ENCODE data around the gene BCAS1.

BCAS1 gene

DNA sequence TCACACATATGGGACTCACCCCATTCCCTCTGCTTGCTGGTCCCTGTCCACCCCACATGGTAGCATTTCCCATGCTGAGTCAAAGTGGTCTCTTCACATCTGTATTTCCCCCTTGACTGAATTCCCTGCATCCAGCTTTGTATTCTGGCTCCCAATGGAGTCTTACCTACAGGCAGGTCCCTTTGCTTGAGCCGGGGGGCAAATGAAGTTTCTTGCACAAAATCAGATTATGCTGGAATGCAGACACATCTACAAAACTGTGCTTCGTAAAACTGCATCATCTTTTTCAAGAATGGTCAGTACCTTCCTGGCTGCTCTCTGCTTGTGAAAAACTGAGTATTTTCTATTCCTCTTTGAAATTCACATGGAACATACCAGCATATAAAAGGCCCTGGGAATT is 32.1 kb upstream of the BCAS1 start:
- DNase-seq: no peak

DNA sequence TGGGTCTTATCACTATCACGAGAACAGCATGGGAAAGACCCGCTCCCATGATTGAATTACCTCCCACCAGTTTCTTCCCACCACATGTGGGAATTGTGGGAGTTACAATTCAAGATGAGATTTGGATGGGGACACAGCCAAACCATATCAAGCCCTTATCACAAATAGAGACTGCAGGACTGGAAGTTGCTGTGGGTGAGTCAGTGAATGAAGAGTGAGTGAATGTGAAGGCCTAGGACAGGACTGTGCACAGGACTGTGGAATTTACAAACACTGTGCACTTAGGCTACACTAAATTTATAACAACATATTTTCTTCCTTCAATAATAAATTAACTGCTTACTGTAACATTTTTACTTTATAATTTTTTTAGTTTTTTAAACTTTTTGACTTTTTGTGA is 30.2 kb upstream of the BCAS1 start:
- DNase-seq: no peak

DNA sequence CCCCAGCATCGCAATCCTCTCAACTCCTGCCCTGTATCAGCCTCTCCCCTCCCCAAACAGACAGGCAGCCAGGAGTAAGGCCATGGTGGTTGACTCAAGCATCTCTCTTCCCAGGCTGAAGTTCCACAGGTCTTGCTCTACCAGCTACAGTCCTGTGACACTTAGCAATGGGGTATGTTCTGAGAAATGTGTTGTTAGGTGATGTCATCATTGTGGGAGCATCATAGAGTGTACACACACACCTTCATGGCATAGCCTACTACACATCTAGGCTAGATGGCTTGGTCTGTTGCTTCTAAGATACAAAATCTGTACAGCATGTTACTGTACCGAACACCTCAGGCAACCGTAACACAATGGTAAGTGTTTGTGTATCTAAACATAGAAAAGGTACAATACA is 29.5 kb upstream of the BCAS1 start:
- no peak for DNase-seq

DNA sequence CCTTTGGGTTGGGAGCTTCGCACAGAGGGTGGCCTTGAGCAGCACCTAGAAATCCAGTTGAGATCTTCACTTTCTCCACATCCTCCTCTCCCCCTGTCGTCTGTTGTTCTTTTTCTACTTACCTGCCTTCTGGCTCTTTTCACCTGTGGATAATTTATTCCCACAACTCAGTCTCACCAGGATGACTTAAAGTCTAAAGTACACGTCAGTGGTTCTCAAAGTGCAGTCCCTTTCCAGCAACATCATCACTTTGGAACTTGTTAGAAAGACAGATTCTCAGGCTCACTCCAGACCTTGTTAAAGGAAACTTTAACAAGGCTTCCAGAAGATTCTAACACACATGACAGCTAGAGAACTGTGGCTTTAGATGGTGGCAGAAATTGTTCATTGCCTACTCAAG is 27.7 kb upstream of the BCAS1 start:
- no peak for DNase-seq

DNA sequence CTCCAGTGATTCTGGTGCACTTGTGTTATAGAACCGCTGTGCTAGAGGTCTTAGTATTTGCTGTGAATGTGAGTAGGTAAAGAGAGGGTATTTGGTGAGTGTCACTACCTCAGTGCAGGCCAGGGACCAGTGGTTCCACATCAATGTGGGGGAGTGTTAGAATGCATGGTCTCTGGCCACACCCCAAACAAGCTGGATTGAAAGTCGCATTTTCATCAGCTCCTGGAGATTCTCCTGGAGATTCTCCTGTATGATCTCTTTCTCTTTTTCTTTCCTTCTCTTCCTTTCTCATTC is 26.8 kb upstream of the BCAS1 start:
- no peak for DNase-seq

DNA sequence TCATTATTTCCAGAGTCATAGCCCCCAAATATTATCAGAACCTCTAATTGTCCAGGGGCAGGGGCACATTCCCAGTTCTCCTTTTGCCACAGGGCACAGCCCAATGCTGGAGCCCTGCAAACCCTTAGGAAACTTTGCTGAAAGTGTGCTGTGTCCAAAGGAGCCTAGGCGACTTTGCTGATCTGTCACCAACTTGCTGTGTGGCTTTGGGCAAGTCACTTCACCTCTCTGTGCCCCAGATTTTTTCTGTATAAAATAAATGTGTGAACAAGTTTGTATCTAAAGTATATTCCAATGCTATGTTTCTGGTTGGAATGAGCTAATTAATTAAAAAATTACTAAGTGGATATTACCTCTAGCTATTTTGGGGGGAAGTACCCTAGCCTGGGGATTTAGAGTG is 25.4 kb upstream of the BCAS1 start:
- DNase-seq: no peak

DNA sequence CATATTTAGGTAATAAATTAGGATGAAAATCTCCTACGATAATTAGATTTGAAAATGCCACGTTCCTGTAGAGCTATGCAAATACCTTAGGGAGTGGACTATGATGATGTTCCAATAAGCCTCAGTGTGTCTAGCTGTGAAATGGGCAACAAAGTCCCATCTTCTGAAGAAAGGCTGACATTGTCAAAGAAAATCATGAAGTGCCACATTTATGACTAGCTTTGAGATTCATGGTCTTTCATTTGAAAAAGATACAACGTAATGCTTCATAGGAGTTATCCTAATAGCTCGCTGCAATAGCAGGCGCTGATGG is 23.8 kb upstream of the BCAS1 start:
- no peak for DNase-seq

DNA sequence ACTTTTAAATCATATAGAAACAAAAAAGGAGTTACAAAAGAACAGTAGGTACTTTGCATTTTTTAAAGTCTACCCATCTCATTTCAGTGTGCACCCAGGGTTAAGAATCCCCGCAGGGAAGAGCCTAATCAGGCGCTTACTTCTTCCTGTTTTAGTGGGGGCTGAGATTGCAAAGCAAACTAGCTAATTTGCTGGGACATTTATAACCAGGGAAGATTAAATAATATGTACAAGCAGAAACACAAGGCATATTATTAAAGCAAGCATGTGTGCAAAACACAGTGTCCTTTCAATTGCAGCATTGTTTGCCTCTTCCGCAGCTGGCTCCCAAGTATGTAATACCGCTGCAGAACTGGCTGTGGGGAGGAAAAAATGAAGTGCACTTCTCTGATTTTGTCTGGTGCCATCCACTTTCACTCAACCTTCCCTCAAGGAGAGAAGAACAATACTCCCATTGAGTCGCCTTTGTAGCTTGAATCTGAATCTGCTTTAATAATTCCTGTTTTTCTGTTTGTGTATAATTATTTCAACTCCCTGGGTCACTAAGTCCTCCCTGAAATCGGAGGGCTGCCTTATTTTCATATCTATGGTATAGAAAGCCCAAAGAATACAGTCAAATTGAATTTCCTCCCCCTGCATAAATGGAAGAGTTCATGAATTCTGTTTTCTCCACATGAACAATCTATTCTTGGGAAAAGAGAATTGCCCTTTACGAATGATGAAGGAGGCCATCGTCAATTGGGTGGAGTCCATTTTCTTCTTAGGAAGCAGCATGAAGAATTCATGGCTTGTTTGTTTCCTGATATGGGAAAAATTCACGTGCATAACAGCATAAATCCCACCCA is 23.3 kb upstream of the BCAS1 start:
- DNase-seq: no peak

DNA sequence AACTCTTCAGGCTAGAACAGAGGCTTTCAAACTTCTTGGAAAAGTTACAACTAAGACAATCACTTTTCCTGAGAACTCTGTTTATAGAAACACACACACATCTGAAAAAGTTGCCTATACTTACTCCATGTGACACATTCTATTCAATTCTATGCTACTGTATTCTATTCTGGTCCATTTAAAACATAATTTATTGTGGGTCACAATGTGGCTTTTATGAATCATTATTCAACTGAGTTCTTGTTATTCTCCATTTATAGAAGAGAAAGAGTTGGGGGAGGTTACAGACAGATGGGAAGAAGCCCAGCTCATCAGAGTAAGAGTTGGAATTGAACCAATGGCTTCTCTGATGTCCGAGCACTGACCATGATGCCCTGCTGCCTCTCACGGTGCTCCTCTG is 21.6 kb upstream of the BCAS1 start:
- DNase-seq: no peak

DNA sequence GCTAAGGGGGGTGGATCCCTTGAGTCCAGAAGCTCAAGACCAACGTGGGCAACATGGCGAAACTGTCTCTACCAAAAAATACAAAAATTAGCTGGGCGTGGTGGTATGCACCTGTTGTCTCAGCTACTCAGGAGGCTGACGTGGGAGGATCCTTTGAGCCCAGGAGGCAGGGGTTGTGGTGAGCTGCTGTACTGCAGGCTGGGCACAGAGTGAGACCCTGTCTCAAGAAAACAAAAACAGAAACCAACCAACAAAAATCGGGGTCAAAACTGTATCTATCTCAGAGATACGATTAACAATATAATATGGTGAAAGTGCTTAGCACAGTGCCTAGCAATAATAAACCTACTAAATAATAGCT is 20.7 kb upstream of the BCAS1 start:
- DNase-seq: no peak

DNA sequence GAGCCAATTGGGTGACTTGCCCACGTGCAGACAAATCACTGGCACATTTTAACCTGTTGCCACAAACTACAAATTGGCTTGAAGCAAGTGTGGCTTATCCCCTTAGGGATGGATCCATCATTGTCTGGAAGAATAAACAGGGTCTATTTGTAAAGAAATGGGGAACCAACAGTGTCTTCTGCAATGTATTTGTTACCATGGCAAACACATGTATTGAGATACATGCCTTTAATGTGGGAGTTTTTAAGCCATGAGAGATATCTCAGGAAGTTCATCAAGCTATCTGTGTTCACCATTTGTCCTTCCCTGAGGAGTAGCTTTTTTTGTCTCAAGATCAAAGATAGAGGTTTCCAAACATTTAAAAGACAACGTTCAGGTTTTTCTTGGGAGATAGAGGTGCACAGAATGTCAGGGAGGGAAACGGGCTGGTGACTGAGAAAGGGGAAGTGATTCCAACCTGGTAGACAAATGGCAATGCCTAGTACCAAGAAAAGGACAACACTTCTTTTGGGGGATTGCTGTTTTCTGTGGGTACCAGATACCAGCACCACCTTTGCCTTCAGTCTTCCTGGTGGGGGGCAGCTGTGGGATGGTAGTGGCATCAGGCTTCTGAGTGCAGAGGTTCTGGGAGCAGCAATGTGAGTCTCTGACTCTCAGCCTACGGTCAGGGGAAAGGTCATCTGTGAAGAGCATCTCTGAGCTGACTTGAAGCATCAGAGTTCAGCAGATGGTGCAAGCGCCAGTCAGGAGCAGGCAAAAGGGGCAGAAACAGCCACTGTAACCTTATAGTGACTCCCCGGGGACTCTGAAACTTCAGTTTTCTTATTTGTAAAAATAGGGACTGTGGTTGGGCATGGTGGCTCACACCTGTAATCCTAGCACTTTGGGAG is 20.1 kb upstream of the BCAS1 start:
- DNase-seq: no peak

DNA sequence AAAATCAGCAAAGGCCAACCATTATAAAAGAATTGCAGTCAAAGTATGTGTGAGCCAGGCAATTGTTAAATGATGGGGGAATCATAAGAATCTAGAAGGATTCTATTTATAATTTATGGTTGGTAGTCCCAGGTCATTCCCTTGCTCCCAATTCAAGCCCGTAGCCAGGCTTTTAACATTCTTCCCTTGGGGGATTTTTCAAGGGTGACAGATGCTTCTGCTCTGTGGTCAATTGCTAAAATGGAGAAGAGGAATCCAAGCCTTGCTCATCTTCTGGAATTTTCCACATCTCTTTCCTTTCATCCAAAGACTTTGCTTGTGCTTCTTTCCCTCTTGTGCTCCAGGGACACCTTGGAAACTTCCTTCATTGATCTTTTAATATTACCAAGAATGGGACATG is 18.0 kb upstream of the BCAS1 start:
- no peak for DNase-seq

DNA sequence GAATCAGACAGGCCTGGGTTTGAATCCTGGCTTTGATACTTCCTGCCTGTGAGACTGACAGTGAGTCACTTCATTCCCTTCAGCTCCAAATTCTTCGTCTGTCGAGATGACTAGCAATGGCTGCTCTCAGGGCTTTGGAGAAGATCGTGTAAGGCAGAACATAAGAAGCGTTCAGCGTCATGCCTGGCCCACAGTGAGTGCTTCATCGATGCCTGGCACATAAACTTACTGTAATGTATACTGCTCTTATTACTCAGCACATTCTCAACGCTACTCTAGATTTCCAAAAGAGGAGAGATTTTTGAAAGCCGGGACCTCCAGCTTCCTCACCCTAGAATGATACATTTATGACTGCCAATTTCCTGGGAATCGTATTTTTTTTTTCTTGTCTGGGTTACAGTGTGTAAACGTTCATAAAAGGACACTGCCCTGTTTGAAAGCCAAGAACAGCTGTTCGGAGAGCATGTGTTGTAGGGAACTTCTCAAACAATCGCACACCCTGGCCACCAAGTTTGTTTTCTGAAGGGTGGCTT is 16.2 kb upstream of the BCAS1 start:
- DNase-seq: no peak

DNA sequence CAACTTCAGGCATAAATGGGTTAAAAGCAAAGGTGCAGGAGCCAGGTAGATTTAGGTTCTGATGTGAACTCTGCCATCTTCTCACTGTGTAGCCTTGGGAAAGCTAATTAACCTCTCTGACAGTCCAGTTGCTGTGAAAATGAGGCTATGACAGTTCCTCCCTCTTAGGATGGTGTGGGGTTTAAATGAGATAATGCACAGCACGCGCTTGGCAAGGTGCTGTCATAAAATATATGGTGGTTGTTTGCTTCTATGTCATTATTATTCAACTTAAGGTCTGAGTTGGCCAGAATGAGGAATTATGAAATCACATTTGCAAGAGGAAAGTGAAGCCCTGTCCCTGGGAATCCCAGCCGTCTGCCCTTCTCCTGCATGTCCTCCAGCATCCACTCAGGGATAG is 15.5 kb upstream of the BCAS1 start:
- no peak for DNase-seq

DNA sequence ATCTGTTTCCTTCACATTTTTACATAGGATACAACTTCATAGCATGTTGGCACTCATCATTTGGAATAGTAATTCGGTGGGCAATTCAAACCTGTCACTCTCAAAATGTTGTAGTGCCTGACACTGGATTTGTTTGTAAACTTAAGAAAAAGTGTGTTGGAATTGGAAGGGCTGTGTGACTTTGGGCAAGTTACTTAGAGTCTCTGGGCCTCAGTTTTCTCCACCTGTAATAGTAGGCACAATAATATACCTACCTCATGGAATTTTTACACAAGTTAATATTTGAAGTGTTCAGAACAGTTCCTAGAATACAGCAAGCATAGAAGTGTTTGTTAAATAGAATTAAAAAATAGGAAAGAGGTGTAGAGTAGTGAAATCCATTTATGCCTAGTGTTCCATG is 15.0 kb upstream of the BCAS1 start:
- no peak for DNase-seq

DNA sequence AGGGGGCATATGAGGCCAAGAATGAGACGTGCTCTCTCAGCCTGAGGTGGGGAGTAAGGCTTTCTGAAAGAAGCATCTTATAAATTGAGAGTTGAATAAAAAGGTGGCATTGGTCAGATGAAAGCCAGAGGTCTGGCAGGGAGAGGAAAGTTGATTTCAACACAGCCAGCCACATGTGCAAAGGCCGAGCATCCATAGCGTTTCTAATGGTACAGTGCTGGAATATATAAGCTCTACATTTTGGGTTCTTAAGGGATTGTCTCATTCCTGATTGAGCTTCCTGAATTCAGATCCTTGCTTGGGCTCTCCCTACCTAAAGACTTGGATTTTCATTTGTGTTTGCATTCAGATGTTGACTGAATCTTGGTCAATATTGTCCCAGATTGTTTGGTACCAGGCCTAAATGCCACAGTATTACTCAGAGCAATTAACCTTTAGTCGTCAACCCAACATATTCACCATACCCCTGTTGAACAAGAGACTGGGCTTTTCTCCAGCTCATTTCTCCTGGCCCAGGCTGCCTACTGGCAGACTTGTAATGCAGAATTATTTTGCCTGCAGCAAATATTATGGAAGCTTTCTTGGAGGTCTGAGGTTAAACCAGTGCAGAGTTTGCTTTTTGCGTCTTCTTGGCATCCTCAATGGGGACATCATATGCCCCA is 14.5 kb upstream of the BCAS1 start:
- DNase-seq: no peak

DNA sequence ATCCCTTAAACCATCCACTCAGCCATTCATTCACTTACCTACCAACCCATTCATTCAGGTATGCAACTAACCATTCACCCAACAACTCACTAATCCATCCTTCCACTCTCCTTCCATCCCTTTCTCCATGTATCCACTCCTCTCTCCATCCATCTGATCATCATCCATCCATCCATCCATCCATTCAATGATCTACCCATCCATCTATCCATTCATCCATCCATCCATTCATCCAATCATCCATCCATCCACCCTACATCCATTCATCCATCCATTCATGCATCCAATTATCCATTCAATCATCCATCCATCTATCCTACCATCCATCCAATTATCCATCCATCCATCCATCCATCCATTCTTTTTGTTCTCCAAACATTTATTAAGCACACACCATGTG is 13.8 kb upstream of the BCAS1 start:
- DNase-seq: no peak

DNA sequence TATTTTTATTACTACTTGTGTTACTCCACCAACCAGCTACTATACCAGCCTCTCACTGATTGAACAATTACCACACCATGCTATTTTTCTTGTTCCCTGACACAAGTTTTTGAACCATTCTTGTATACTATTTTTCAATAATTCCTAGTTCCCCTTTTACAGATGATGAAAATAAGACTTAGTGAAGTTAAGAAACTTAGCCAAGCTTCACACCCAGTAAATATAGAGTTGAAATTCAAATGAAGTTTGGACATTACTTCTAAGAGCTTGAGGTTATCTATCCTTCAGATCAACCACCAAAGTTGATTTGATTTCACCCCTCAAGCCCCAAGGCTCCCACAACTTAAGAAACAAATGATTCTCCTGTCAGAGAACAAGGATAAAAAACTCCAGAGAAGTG is 13.1 kb upstream of the BCAS1 start:
- DNase-seq: no peak

DNA sequence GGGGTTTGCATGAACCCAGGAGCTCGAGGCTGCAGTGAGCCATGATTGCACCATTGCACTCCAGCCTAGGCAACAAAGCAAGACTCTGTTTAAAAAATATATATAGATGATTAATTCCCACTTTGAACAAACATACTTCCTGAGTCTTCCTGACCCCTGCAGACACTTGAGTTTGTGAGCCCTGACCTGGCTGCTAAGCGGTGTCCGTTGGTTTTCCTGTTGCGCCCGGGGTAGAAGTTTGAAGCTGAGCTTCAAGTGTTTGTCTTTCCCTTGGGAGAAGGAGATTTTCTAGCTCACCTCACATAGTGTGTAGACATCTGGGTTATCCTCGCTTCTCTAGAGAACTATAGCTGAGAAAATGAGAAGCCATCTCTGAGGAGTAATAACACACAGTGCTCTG is 11.7 kb upstream of the BCAS1 start:
- DNase-seq: no peak

DNA sequence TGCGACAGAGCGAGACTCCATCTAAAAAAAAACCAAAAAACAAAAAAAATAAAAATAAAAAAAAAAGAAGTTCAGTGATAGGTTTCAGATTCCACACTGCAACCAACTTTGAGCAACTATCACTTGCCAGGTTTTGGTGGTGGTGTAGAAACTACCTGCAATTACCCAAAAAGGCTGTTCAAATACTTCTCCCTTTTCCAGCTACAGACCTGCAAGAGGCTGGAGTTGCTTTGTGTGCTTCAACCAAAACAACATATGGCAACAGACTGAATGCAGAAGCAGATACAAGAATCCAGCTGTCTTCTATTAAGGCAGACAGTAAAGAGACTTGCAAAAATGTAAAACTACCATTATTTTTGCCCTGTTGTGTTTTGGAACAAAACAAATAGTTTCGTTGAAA is 9.3 kb upstream of the BCAS1 start:
- DNase-seq: no peak

DNA sequence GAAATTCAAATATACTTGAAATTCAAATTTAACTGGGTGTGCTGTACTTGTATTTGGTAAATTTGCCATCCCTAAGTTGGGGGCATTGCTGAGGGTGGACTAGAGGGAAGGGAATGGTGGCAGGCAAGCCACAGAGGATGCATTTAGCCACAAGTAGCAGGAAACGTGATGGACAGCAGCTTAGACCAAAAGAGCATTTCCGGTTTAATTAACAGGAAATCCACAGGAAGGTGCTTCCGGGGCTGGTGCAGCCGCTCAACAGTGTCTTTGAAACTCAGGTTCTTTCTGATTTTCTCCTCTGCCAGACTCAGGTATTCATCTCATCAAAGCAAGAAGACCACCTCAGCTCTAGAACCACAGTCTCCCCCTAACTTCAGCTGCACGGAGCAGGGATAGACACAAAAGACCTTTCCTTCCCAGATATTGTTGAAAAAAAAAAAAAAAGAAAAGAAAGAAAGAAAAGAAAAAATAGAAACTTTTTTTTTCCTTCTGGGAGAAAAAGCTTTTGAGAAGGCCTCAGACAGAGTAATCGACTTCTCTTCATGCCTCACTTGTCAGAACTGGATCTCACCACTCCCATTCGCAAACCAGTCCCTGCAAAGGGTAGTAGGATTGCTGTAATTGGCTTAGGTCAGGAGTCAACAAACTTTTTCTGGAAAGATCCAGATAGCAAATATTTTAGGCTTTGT is 8.0 kb upstream of the BCAS1 start:
- no peak for DNase-seq

DNA sequence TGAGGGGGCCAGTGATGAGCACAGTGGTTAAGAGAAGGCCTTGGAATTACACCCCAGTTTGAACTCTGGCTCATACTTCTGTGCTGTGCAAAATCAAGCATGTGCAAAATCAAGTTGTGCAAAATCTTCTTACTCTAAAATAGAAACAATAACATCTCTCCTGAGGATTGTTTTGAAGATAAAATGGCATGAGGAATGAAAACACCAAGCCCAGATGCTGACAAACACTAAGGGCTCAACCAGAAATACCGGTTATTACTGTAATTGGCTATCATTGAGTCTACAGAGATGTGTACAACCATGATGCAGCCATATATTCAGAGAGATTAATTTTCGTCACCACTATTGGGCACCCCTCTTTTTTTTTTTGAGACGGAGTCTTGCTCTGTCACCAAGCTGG is 5.9 kb upstream of the BCAS1 start:
- no peak for DNase-seq

DNA sequence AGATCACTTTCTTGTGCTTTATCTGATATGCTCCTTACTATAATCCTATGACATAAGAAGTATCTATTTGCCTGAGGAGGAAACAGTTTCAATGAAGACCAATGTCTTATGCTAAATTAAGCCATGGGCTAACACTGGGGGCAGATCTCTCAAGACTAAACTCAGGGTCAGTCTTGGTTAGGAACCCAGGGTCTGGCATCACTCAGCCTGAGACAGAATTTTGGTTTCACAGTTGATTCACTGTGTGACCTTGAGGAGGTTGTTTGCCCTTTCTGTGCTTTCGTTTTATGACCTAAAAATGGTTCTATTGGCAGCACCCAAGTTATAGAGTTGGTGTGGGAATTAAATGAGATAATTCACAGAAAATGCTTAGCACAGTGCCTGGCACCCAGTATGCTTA is 4.9 kb upstream of the BCAS1 start:
- DNase-seq: no peak

Data from eye (tissue), 1 donor.